Stimulated activated CD8-positive, alpha-beta memory T cell treated with anti-CD3 and anti-CD28 coated beads, Interleukin-4, amount 100 ng/mL, for 48 hours (primary cell): ENCODE data around the gene PADI2.
A peak's percentile ranks its signal among the peaks of the same experiment; 100 is the strongest.

Source experiments
- DNase-seq: peaks from one replicate; pipeline ENCODE4 v3.0.0-alpha.2; 2020

PADI2 gene

GRCh38 chr1:17139637-17140036 is 20.4 kb upstream of the PADI2 start:
- DNase-seq = no peak

GRCh38 chr1:17137441-17137840 is 18.2 kb upstream of the PADI2 start:
- DNase-seq = no peak

- DNase-seq = no peak
Observed at GRCh38 chr1:17136936-17137335, 17.7 kb upstream of the PADI2 start.

- no peak for DNase-seq
Observed at GRCh38 chr1:17136145-17136544, 16.9 kb upstream of the PADI2 start.

- no peak for DNase-seq
Observed at GRCh38 chr1:17135530-17135929, 16.3 kb upstream of the PADI2 start.

GRCh38 chr1:17134724-17135123 is 15.5 kb upstream of the PADI2 start:
- no peak for DNase-seq

- DNase-seq = no peak
Observed at GRCh38 chr1:17134034-17134433, 14.8 kb upstream of the PADI2 start.

GRCh38 chr1:17130138-17130635 is 10.9 kb upstream of the PADI2 start:
- DNase-seq = no peak

- no peak for DNase-seq
Observed at GRCh38 chr1:17128361-17128760, 9.1 kb upstream of the PADI2 start.

- DNase-seq = peak; percentile 95
Observed at GRCh38 chr1:17125756-17126237, 6.5 kb upstream of the PADI2 start.

GRCh38 chr1:17123196-17124045 is 4.2 kb upstream of the PADI2 start:
- no peak for DNase-seq

- DNase-seq = no peak
Observed at GRCh38 chr1:17122521-17123164, 3.4 kb upstream of the PADI2 start.

- DNase-seq = no peak
Observed at GRCh38 chr1:17121881-17122280, 2.6 kb upstream of the PADI2 start.

- DNase-seq = no peak
Observed at GRCh38 chr1:17120962-17121837, 1.9 kb upstream of the PADI2 start.

GRCh38 chr1:17120481-17120877 is 1.2 kb upstream of the PADI2 start:
- no peak for DNase-seq

- DNase-seq = no peak
Observed at GRCh38 chr1:17119773-17120480, 676 bp upstream of the PADI2 start.

- DNase-seq = no peak
Observed at GRCh38 chr1:17118706-17119075, 560 bp downstream of the PADI2 start.

GRCh38 chr1:17118268-17118667 is 983 bp downstream of the PADI2 start:
- no peak for DNase-seq

GRCh38 chr1:17117451-17118265 is 1.6 kb downstream of the PADI2 start:
- no peak for DNase-seq

GRCh38 chr1:17116643-17117042 is 2.6 kb downstream of the PADI2 start:
- no peak for DNase-seq

- no peak for DNase-seq
Observed at GRCh38 chr1:17113963-17114362, 5.3 kb downstream of the PADI2 start.
